GM10248 (cell line): ENCODE data around the gene ARSG.

Source experiments
- CTCF ChIA-PET: fragments of 300-600 bp; sonication (Branson Sonifier 250); formaldehyde crosslinking; extraction: SDS; loops from one replicate; lab custom pipeline; 2021; ENCODE audit warnings: antibody characterized with exemption; lab: Yijun Ruan, JAX
- POLR2A ChIA-PET: fragments of 350-650 bp; sonication (Branson Sonifier 250); formaldehyde crosslinking; extraction: SDS; loops from one replicate; lab custom pipeline; 2020; ENCODE audit warnings: antibody characterized with exemption; lab: Yijun Ruan, JAX
- DNase-seq: peaks from one replicate; pipeline ENCODE4 v3.0.0; 2012; ENCODE audit errors: extremely low spot score
- CTCF ChIP-seq: IDR thresholded peaks from 2 replicates; pipeline ENCODE4 v1.5.1; 2012; ENCODE audit warnings: mild to moderate bottlenecking, low read depth; ENCODE audit errors: extremely low read depth, missing control alignments, control extremely low read depth

Gene ARSG

GRCh38 chr17:68310152-68310551, 18.9 kb downstream of the ARSG start:
- TF ChIP-seq CTCF = no peak
- POLR2A ChIA-PET = no interaction called here
- no peak for DNase-seq
- CTCF ChIA-PET = interaction anchor here (0.7 to 1.7 kb wide), 2 partner anchors 9 to 11 kb away, joined by 3 to 4 read pairs; no protein-coding TSS in a partner anchor

GRCh38 chr17:68314916-68315535, 23.7 kb downstream of the ARSG start:
- no peak for TF ChIP-seq CTCF
- no peak for DNase-seq
- CTCF ChIA-PET = interaction anchor here (1.1 to 1.6 kb wide), 3 partner anchors 9 to 14 kb away, joined by 3 to 5 read pairs (median 3); no protein-coding TSS in a partner anchor
- POLR2A ChIA-PET = no interaction called here

GRCh38 chr17:68315930-68316329, 24.6 kb downstream of the ARSG start:
- no peak for TF ChIP-seq CTCF
- no peak for DNase-seq
- ChIA-PET POLR2A (no interaction called here), CTCF (interaction anchor here (1.6 kb wide), 1 partner anchor 10 kb away, joined by 5 read pairs; no protein-coding TSS in a partner anchor)

- no peak for DNase-seq
- no peak for TF ChIP-seq CTCF
- POLR2A ChIA-PET = no interaction called here
- CTCF ChIA-PET = interaction anchor here (1.1 to 2.4 kb wide), 3 partner anchors 12 to 81 kb away, joined by 3 to 6 read pairs (median 5); no protein-coding TSS in a partner anchor
Observed at GRCh38 chr17:68317458-68317857, 26.2 kb downstream of the ARSG start.

GRCh38 chr17:68318103-68318991, 27.1 kb downstream of the ARSG start:
- POLR2A ChIA-PET = no interaction called here
- no peak for TF ChIP-seq CTCF
- CTCF ChIA-PET = interaction anchor here (1.0 to 2.4 kb wide), 5 partner anchors 11 to 115 kb away, joined by 3 to 6 read pairs (median 5); no protein-coding TSS in a partner anchor
- no peak for DNase-seq

- no peak for TF ChIP-seq CTCF
- no peak for DNase-seq
- ChIA-PET POLR2A (no interaction called here), CTCF (interaction anchor here (1.0 to 1.7 kb wide), 7 partner anchors 9 to 117 kb away, joined by 3 to 5 read pairs (median 3); no protein-coding TSS in a partner anchor)
Observed at GRCh38 chr17:68319410-68320162, 28.3 kb downstream of the ARSG start.
